ENCODE data around the gene PCBP2.

The PCBP2 gene

GRCh38 chr12:53508534-53509170, 56.8 kb downstream of the PCBP2 start:
- H3K4me3 ChIP-seq (ENCODE audit: low read depth, low read length), result no peak overlapping the region
- TF ChIP-seq MYC (IDR thresholded peaks at IDR 0.05; ENCODE audit: low read depth, low read length), result no peak
- peak; percentile 95 for TF ChIP-seq CTCF (IDR thresholded peaks at IDR 0.05; ENCODE audit: low read depth, low read length)
- DNase-seq (ENCODE audit: low read depth), result peak; percentile 84

GRCh38 chr12:53510181-53510812, 58.4 kb downstream of the PCBP2 start:
- no peak for DNase-seq (ENCODE audit: low read depth)
- no peak for TF ChIP-seq MAX (IDR thresholded peaks at IDR 0.05; ENCODE audit: low read depth, low read length)
- TF ChIP-seq CTCF (IDR thresholded peaks at IDR 0.05; ENCODE audit: low read depth, low read length), result no peak
- TF ChIP-seq MYC (IDR thresholded peaks at IDR 0.05; ENCODE audit: low read depth, low read length), result no peak
- TF ChIP-seq POLR2A (IDR thresholded peaks at IDR 0.05; ENCODE audit: extremely low read depth, insufficient read length), result no peak
- no peak overlapping the region for H3K4me3 ChIP-seq (ENCODE audit: low read depth, low read length)

GRCh38 chr12:53513712-53514410, 62.0 kb downstream of the PCBP2 start:
- no peak overlapping the region for H3K4me3 ChIP-seq (ENCODE audit: low read depth, low read length)
- TF ChIP-seq MAX (IDR thresholded peaks at IDR 0.05; ENCODE audit: low read depth, low read length), result no peak

GRCh38 chr12:53514628-53515290, 62.9 kb downstream of the PCBP2 start:
- no peak overlapping the region for H3K4me3 ChIP-seq (ENCODE audit: low read depth, low read length)
- TF ChIP-seq MYC (IDR thresholded peaks at IDR 0.05; ENCODE audit: low read depth, low read length), result no peak
- TF ChIP-seq MAX (IDR thresholded peaks at IDR 0.05; ENCODE audit: low read depth, low read length), result no peak
- TF ChIP-seq CTCF (IDR thresholded peaks at IDR 0.05; ENCODE audit: low read depth, low read length), result no peak
- no peak for TF ChIP-seq POLR2A (IDR thresholded peaks at IDR 0.05; ENCODE audit: extremely low read depth, insufficient read length)
- no peak for DNase-seq (ENCODE audit: low read depth)

More at GRCh38 chr12:53513712-53514410, 62.0 kb downstream of the PCBP2 start:
- DNase-seq (ENCODE audit: low read depth), result no peak

- no peak for TF ChIP-seq MAX (IDR thresholded peaks at IDR 0.05; ENCODE audit: low read depth, low read length)
- TF ChIP-seq POLR2A (IDR thresholded peaks at IDR 0.05; ENCODE audit: extremely low read depth, insufficient read length), result no peak
- no peak for TF ChIP-seq MYC (IDR thresholded peaks at IDR 0.05; ENCODE audit: low read depth, low read length)
- TF ChIP-seq CTCF (IDR thresholded peaks at IDR 0.05; ENCODE audit: low read depth, low read length), result no peak
- no peak overlapping the region for H3K4me3 ChIP-seq (ENCODE audit: low read depth, low read length)
- DNase-seq (ENCODE audit: low read depth), result no peak
These were observed 63.4 kb downstream of the PCBP2 start for GRCh38 chr12:53515291-53515680.

Measured in NB4 (cell line).